H1 (cell line): Measurements from ENCODE around the gene SLC43A3. TPM values are rescaled to one million over a fixed set of nuclear protein-coding genes. Genes with fewer than 3 reads are reported as not detected.

Experiments
- CTCF ChIA-PET: fragments of 300-600 bp; sonication (Branson Sonifier 250); formaldehyde crosslinking; loops from one replicate; lab custom pipeline; 2021; ENCODE audit not compliant: partially characterized antibody; lab: Charles Lee
- POLR2A ChIA-PET: fragments of 300-600 bp; sonication (Branson Sonifier 250); formaldehyde crosslinking; loops from one replicate; lab custom pipeline; 2021; ENCODE audit warnings: inconsistent platforms; ENCODE audit not compliant: partially characterized antibody; lab: Charles Lee
- DNase-seq, 2 experiments: peaks; one replicate each; pipeline versions ENCODE4 v3.0.0 to v3.0.0-alpha.2; 2010 to 2022; ENCODE audit warnings: low spot score in 2 of 2, low read depth in 1 of 2, mixed read lengths in 1 of 2
- FAIRE-seq: peaks from 2 replicates; lab custom pipeline; 2011; peaks lifted over from hg19 to GRCh38; lab: Jason Lieb, UNC
- H2AFZ ChIP-seq: 2 replicates; pipeline ENCODE4 v1.8.1; 2012; ENCODE audit warnings: low read length, inconsistent platforms
- H2AK5ac ChIP-seq: 2 replicates; pipeline ENCODE4 v1.6.1; 2013; ENCODE audit warnings: low read depth, low read length
- H2BK120ac ChIP-seq: replicated peaks from 2 replicates; pipeline ENCODE3; 2013; ENCODE audit warnings: low read depth, low read length, inconsistent platforms
- H2BK12ac ChIP-seq: 2 replicates; pipeline ENCODE4 v1.6.1; 2013; ENCODE audit warnings: low read depth, low read length
- H2BK15ac ChIP-seq: 2 replicates; pipeline ENCODE4 v1.6.1; 2013; ENCODE audit warnings: low read length
- H2BK20ac ChIP-seq: 2 replicates; pipeline ENCODE4 v1.6.1; 2013; ENCODE audit warnings: low read length
- H2BK5ac ChIP-seq: 2 replicates; pipeline ENCODE4 v1.6.1; 2013; ENCODE audit warnings: low read depth, low read length
- H3K14ac ChIP-seq: 2 replicates; pipeline ENCODE4 v1.6.1; 2013; ENCODE audit warnings: inconsistent platforms; ENCODE audit not compliant: insufficient read length
- H3K18ac ChIP-seq: 2 replicates; pipeline ENCODE4 v1.6.1; 2013; ENCODE audit warnings: low read length; ENCODE audit errors: extremely low read depth
- H3K23ac ChIP-seq: 2 replicates; pipeline ENCODE4 v1.6.1; 2013; ENCODE audit warnings: inconsistent platforms; ENCODE audit not compliant: insufficient read length
- H3K23me2 ChIP-seq: 2 replicates; pipeline ENCODE4 v1.6.1; 2013; ENCODE audit warnings: low read depth, low read length
- H3K27ac ChIP-seq: 2 replicates; pipeline ENCODE4 v1.6.1; 2011; ENCODE audit warnings: low read depth, low read length, inconsistent platforms
- H3K27me3 ChIP-seq, 4 experiments: replicated peaks in 1 of 4; 1 replicate in 1 of 4; 2 replicates in 3 of 4; pipeline versions ENCODE4 v1.6.1 to v1.8.1; 2011 to 2013; ENCODE audit warnings: low read length in 3 of 4, mild to moderate bottlenecking in 3 of 4, inconsistent platforms in 2 of 4, mixed read lengths in 2 of 4, moderate library complexity in 1 of 4; ENCODE audit not compliant: control insufficient read depth in 3 of 4, insufficient read depth in 3 of 4; ENCODE audit errors: extremely low read depth in 1 of 4
- H3K36me3 ChIP-seq, 4 experiments: 2 replicates each; pipeline versions ENCODE4 v1.6.1 to v1.8.1; 2011 to 2013; ENCODE audit warnings: mild to moderate bottlenecking in 4 of 4, low read length in 3 of 4, moderate library complexity in 2 of 4, control low read depth in 1 of 4, inconsistent platforms in 1 of 4; ENCODE audit not compliant: insufficient read depth in 4 of 4, control insufficient read depth in 2 of 4
- H3K4ac ChIP-seq: replicated peaks from 2 replicates; pipeline ENCODE3; 2013; ENCODE audit warnings: low read length, low read depth, mixed read lengths, inconsistent platforms; ENCODE audit not compliant: insufficient read length
- H3K4me1 ChIP-seq, 4 experiments: replicated peaks in 1 of 4; 1 replicate in 1 of 4; 2 replicates in 3 of 4; pipeline versions ENCODE4 v1.6.1 to v1.8.1; 2011 to 2013; ENCODE audit warnings: low read length in 3 of 4, inconsistent platforms in 2 of 4, mixed read lengths in 1 of 4; ENCODE audit not compliant: insufficient read depth in 4 of 4, control insufficient read depth in 3 of 4
- H3K4me2 ChIP-seq, 2 experiments: 2 replicates each; pipeline versions ENCODE4 v1.6.1 to v1.8.1; 2011 to 2013; ENCODE audit warnings: low read depth in 2 of 2, low read length in 2 of 2, control low read depth in 1 of 2, inconsistent platforms in 1 of 2, mild to moderate bottlenecking in 1 of 2; ENCODE audit not compliant: insufficient read depth in 1 of 2
- H3K4me3 ChIP-seq, 4 experiments: fragments of 200-600, 300-600 bp in 1 of 4; sonication (generic), shearing (Covaris generic), sonication (Bioruptor Twin) in 1 of 4; 2 replicates each; pipeline versions ENCODE4 v1.5.1 to v1.8.1; 2011 to 2016; ENCODE audit warnings: low read length in 4 of 4, low read depth in 3 of 4, control low read depth in 2 of 4, inconsistent platforms in 2 of 4, mild to moderate bottlenecking in 2 of 4, mixed read lengths in 1 of 4, moderate library complexity in 1 of 4; ENCODE audit not compliant: insufficient read depth in 2 of 4; ENCODE audit errors: extremely low read depth in 1 of 4
- H3K56ac ChIP-seq: replicated peaks from 2 replicates; pipeline ENCODE3; 2013; ENCODE audit warnings: low read depth, mild to moderate bottlenecking, mixed read lengths, low read length, inconsistent platforms; ENCODE audit not compliant: insufficient read length
- H3K79me1 ChIP-seq: 2 replicates; pipeline ENCODE4 v1.6.1; 2013; ENCODE audit warnings: low read depth, low read length, control low read depth
- H3K79me2 ChIP-seq, 2 experiments: 2 replicates each; pipeline versions ENCODE4 v1.6.1 to v1.8.1; 2012 to 2013; ENCODE audit warnings: low read length in 2 of 2, mild to moderate bottlenecking in 2 of 2, inconsistent platforms in 1 of 2; ENCODE audit not compliant: insufficient read depth in 2 of 2, control insufficient read depth in 1 of 2
- H3K9ac ChIP-seq, 4 experiments: replicated peaks in 1 of 4; 1 replicate in 1 of 4; 2 replicates in 3 of 4; pipeline versions ENCODE4 v1.6.1 to v1.8.1; 2011 to 2013; ENCODE audit warnings: low read depth in 3 of 4, low read length in 3 of 4, control low read depth in 2 of 4, mild to moderate bottlenecking in 2 of 4, moderate library complexity in 2 of 4, inconsistent platforms in 1 of 4; ENCODE audit errors: extremely low read depth in 1 of 4
- H3K9me3 ChIP-seq, 2 experiments: 2 replicates each; pipeline versions ENCODE4 v1.6.1 to v1.8.1; 2012 to 2013; ENCODE audit warnings: mild to moderate bottlenecking in 2 of 2, moderate library complexity in 2 of 2, control low read depth in 1 of 2, inconsistent platforms in 1 of 2, low read depth in 1 of 2, low read length in 1 of 2, mixed read lengths in 1 of 2; ENCODE audit not compliant: insufficient read depth in 2 of 2
- H4K20me1 ChIP-seq, 2 experiments: replicated peaks in 1 of 2; 2 replicates each; pipeline versions ENCODE3 to v1.8.1; 2011 to 2013; ENCODE audit warnings: inconsistent platforms in 2 of 2, low read length in 2 of 2, mild to moderate bottlenecking in 1 of 2; ENCODE audit not compliant: insufficient read depth in 2 of 2, control insufficient read depth in 1 of 2
- H4K5ac ChIP-seq: 2 replicates; pipeline ENCODE4 v1.6.1; 2013; ENCODE audit warnings: low read length, low read depth, mixed read lengths, inconsistent platforms; ENCODE audit not compliant: insufficient read length
- H4K8ac ChIP-seq: 2 replicates; pipeline ENCODE4 v1.8.0; 2013; ENCODE audit warnings: mild to moderate bottlenecking, moderate library complexity, low read length, inconsistent platforms; ENCODE audit not compliant: insufficient read depth; ENCODE audit errors: extremely low read depth
- H4K91ac ChIP-seq: replicated peaks from 2 replicates; pipeline ENCODE3; 2013; ENCODE audit warnings: low read length, mixed read lengths, inconsistent platforms; ENCODE audit not compliant: insufficient read length
- ASH2L ChIP-seq: fragments of 200-600, 300-600 bp; sonication (generic); IDR thresholded peaks from one replicate; pipeline ENCODE4 v1.7.1; 2017; ENCODE audit warnings: low read length
- BCL11A ChIP-seq, 2 experiments: IDR thresholded peaks; one replicate each; pipeline ENCODE4 v1.6.1; 2011; ENCODE audit warnings: low read depth in 2 of 2, low read length in 2 of 2, mild to moderate bottlenecking in 2 of 2
- CBX8 ChIP-seq: fragments of 300-800, 300-1000 bp; sonication (generic); IDR thresholded peaks from 2 replicates; pipeline ENCODE4 v1.7.1; 2016; ENCODE audit warnings: low read depth, low read length, borderline replicate concordance
- CTCF ChIP-seq, 3 experiments: IDR thresholded peaks; 1 replicate in 2 of 3; 2 replicates in 1 of 3; pipeline versions ENCODE4 v1.5.1 to v1.6.1; 2011; ENCODE audit warnings: low read length in 3 of 3, mild to moderate bottlenecking in 3 of 3, inconsistent platforms in 2 of 3, low read depth in 1 of 3, moderate library complexity in 1 of 3; ENCODE audit not compliant: insufficient read depth in 1 of 3; ENCODE audit errors: control extremely low read depth in 1 of 3
- EGR1 ChIP-seq: IDR thresholded peaks from 2 replicates; pipeline ENCODE4 v1.6.1; 2011; ENCODE audit warnings: low read depth, low read length, borderline replicate concordance
- KDM4A ChIP-seq: IDR thresholded peaks from one replicate; pipeline ENCODE4 v1.7.1; 2012; ENCODE audit warnings: low read depth, mild to moderate bottlenecking, moderate library complexity, low read length, inconsistent platforms; ENCODE audit not compliant: severe bottlenecking
- KDM5A ChIP-seq: fragments of 200-600 bp; IDR thresholded peaks from 2 replicates; pipeline ENCODE4 v1.7.1; 2012; ENCODE audit warnings: mild to moderate bottlenecking, low read length, inconsistent platforms, mixed read lengths
- NANOG ChIP-seq: IDR thresholded peaks from 2 replicates; pipeline ENCODE4 v1.6.1; 2011; ENCODE audit warnings: low read length, low read depth, mild to moderate bottlenecking, inconsistent platforms; ENCODE audit not compliant: insufficient read depth, poor library complexity, severe bottlenecking
- SAP30 ChIP-seq: fragments of 300-600 bp; sonication (generic); IDR thresholded peaks from 2 replicates; pipeline ENCODE4 v1.7.1; 2012; ENCODE audit warnings: low read length, moderate library complexity, mild to moderate bottlenecking, inconsistent platforms; ENCODE audit not compliant: insufficient read depth, insufficient replicate concordance
- SP2 ChIP-seq: IDR thresholded peaks from 2 replicates; pipeline ENCODE4 v1.6.1; 2012; ENCODE audit warnings: mild to moderate bottlenecking, low read length, inconsistent platforms
- SUZ12 ChIP-seq: fragments of 200-600 bp; sonication (generic); IDR thresholded peaks from 2 replicates; pipeline ENCODE4 v1.6.1; 2012; ENCODE audit warnings: mild to moderate bottlenecking, inconsistent platforms, low read length, moderate library complexity, mixed read lengths
- WGBS, 2 experiments: shearing (Covaris generic) in 1 of 2; methylation state at CpG; one replicate each; pipeline versions ENCODE4 v1.1.6 to v1.1.7; 2013 to 2015; ENCODE audit warnings: low lambda C conversion rate in 2 of 2, mixed read lengths in 2 of 2, inconsistent platforms in 1 of 2, low coverage in 1 of 2, missing lambda C conversion rate in 1 of 2; ENCODE audit not compliant: insufficient replicate concordance in 2 of 2, insufficient coverage in 1 of 2, insufficient read length in 1 of 2; ENCODE audit errors: extremely low coverage in 1 of 2, missing lambda C conversion rate in 1 of 2; 5-methylcytosine and 5-hydroxymethylcytosine counted together
- polyA plus RNA-seq, 7 experiments: library from polyadenylated mRNA; depleted of rRNA in 3 of 7; stranded (reverse) in 5 of 7; unstranded in 2 of 7; fragments of >200 nt in 5 of 7; fragments of 200-250 nt in 2 of 7; gene quantifications; 1 replicate in 5 of 7; 2 replicates in 1 of 7; 4 replicates in 1 of 7; pipeline versions ENCODE4 v1.2.1 to v1.2.3, GENCODE V29; 2011 to 2013; ENCODE audit warnings: missing spikeins in 2 of 7, mixed read lengths in 2 of 7
- total RNA-seq: library from RNA; stranded (reverse); fragmentation: NEBNext Ultra II Directional; extraction: Animal tissue kit (Norgen Biotek cat#: 25700); gene quantifications from 2 replicates; pipeline ENCODE4 v1.2.1, GENCODE V29; 2021

The SLC43A3 gene
- total and polyA plus RNA-seq, 2 of the 8 experiments (the other 6 are each of a cell fraction or from before 2014, with no cell fraction given) = 31.8 to 67.8 TPM

- no peak overlapping the region for H3K56ac ChIP-seq
- H3K14ac ChIP-seq = no peak overlapping the region
- H4K8ac ChIP-seq = no peak overlapping the region
- no peak overlapping the region for H2AFZ ChIP-seq
- H2BK120ac ChIP-seq = no peak overlapping the region
- H2BK15ac ChIP-seq = 0 out of 2 replicates have a peak overlapping the region, but pooled peaks have one; percentile 46
- TF ChIP-seq NANOG (no peak), SP2 (no peak), CTCF (IDR thresholded peaks at IDR 0.05; ENCODE audit: control extremely low read depth in 1 of 3, insufficient read depth in 1 of 3, low read depth in 1 of 3, low read length in 3 of 3) (no peak), SAP30 (no peak), ASH2L (no peak), KDM4A (no peak), SUZ12 (no peak), BCL11A (IDR thresholded peaks at IDR 0.05; ENCODE audit: low read depth in 2 of 2, low read length in 2 of 2) (no peak), CBX8 (no peak), EGR1 (no peak), KDM5A (no peak)
- peaks cover 7% of the 10 kb centered on the region; the same call in 1 of the 2 replicates for H3K23me2 ChIP-seq
- no peak overlapping the region for H3K9ac ChIP-seq
- ChIA-PET CTCF (interaction anchor here (2.1 to 4.5 kb wide), 5 partner anchors 8 to 21 kb away, joined by 15 to 45 read pairs (median 31); partner anchors contain the start of gene RTN4RL2), POLR2A (interaction anchor here (1.0 to 5.2 kb wide), 2 partner anchors 9 to 42 kb away, joined by 3 to 60 read pairs; partner anchors contain the start of gene RTN4RL2)
- peaks cover 4 to 26% (median 19%) of the 10 kb centered on the region in 4 experiments for H3K4me1 ChIP-seq
- no peaks in the 10 kb centered on the region for H3K79me1 ChIP-seq
- H3K4me2 ChIP-seq = no peak overlapping the region
- DNase-seq = no peak
- H3K18ac ChIP-seq = no peak overlapping the region
- peaks cover 0 to 22% (median 15%) of the 10 kb centered on the region in 4 experiments; a peak in 6 of 7 replicates for H3K27me3 ChIP-seq
- no peak overlapping the region for H4K5ac ChIP-seq
- no peaks in the 10 kb centered on the region for H3K79me2 ChIP-seq
- H2BK20ac ChIP-seq = no peak overlapping the region
- peaks cover 4 to 12% of the 10 kb centered on the region in 2 experiments for H4K20me1 ChIP-seq
- WGBS, 2 experiments = 100% methylated on average over 1 of the region's 3 CpGs; no CpG with 5 or more reads in 1 of the 2 experiments
- no peak overlapping the region for H2BK5ac ChIP-seq
- peaks cover 0 to 11% (median 6%) of the 10 kb centered on the region in 4 experiments; a peak in 4 of 8 replicates for H3K36me3 ChIP-seq
- no peaks in the 10 kb centered on the region for H3K9me3 ChIP-seq
- no peak overlapping the region for H3K27ac ChIP-seq
- H3K4ac ChIP-seq = no peak overlapping the region
- no peak overlapping the region for H4K91ac ChIP-seq
- no peak overlapping the region for H2AK5ac ChIP-seq
- H3K23ac ChIP-seq = no peak overlapping the region
- no peak overlapping the region for H2BK12ac ChIP-seq
- FAIRE-seq = no peak
- no peak overlapping the region for H3K4me3 ChIP-seq
Observed at GRCh38 chr11:57471496-57471895, 44.6 kb upstream of the SLC43A3 start.
